IMR-90 (cell line): Measurements from ENCODE around the gene CDHR2. TPM values are rescaled to one million over a fixed set of nuclear protein-coding genes. Genes with fewer than 3 reads are reported as not detected.

Experiments
- ATAC-seq: fragments of 200-7000 bp; cut with Tn5 transposase; 2 replicates; pipeline ENCODE4 v1.9.1; 2020; ENCODE audit warnings: low read depth, mild to moderate bottlenecking, moderate library complexity
- BruUV-seq: library from RNA; stranded (reverse); fragments of 400-500 nt; replicated peaks from 2 replicates; lab custom pipeline; 2021; lab: Mats Ljungman, UMichigan
- CTCF ChIA-PET: fragments of 300-600 bp; formaldehyde crosslinking; extraction: SDS; loops from one replicate; lab custom pipeline; 2021; ENCODE audit warnings: antibody characterized with exemption; lab: Yijun Ruan, JAX
- POLR2A ChIA-PET: fragments of 300-600 bp; sonication (Branson Sonifier 250); formaldehyde crosslinking; loops from one replicate; lab custom pipeline; 2022; ENCODE audit warnings: antibody characterized with exemption; ENCODE audit not compliant: unreplicated experiment; lab: Charles Lee
- DNase-seq: peaks from one replicate; pipeline ENCODE4 v3.0.0; 2013
- H2AFZ ChIP-seq: replicated peaks from 2 replicates; pipeline ENCODE3; 2013; ENCODE audit warnings: low read length, mild to moderate bottlenecking; ENCODE audit not compliant: poor library complexity
- H2AK5ac ChIP-seq: 2 replicates; pipeline ENCODE4 v1.6.1; 2013; ENCODE audit warnings: low read depth, low read length, inconsistent platforms
- H2AK9ac ChIP-seq: replicated peaks from 2 replicates; pipeline ENCODE3; 2013; ENCODE audit warnings: mild to moderate bottlenecking, low read depth, low read length, moderate library complexity; ENCODE audit not compliant: poor library complexity
- H2BK120ac ChIP-seq: 2 replicates; pipeline ENCODE4 v1.6.1; 2013; ENCODE audit warnings: low read depth, low read length, inconsistent platforms
- H2BK15ac ChIP-seq: 3 replicates; pipeline ENCODE4 v1.6.1; 2013; ENCODE audit warnings: low read depth, low read length, inconsistent platforms
- H2BK20ac ChIP-seq: 2 replicates; pipeline ENCODE4 v1.6.1; 2013; ENCODE audit warnings: low read depth, mild to moderate bottlenecking, inconsistent platforms, low read length, moderate library complexity
- H2BK5ac ChIP-seq: 2 replicates; pipeline ENCODE4 v1.6.1; 2013; ENCODE audit warnings: mild to moderate bottlenecking, low read depth, low read length, inconsistent platforms; ENCODE audit not compliant: poor library complexity, severe bottlenecking
- H3K14ac ChIP-seq: replicated peaks from 2 replicates; pipeline ENCODE4 v1.6.1; 2013; ENCODE audit warnings: low read depth, low read length, inconsistent platforms
- H3K18ac ChIP-seq: 2 replicates; pipeline ENCODE4 v1.6.1; 2013; ENCODE audit warnings: low read depth, low read length, control low read depth
- H3K23ac ChIP-seq: 2 replicates; pipeline ENCODE4 v1.6.1; 2013; ENCODE audit warnings: low read depth, low read length, inconsistent platforms
- H3K27ac ChIP-seq: 2 replicates; pipeline ENCODE4 v1.5.1; 2013; ENCODE audit warnings: mild to moderate bottlenecking, control low read depth, low read length; ENCODE audit not compliant: insufficient read depth
- H3K27me3 ChIP-seq: 2 replicates; pipeline ENCODE4 v1.6.1; 2013; ENCODE audit warnings: low read length; ENCODE audit not compliant: control insufficient read depth, insufficient read depth
- H3K36me3 ChIP-seq: 2 replicates; pipeline ENCODE4 v1.6.1; 2013; ENCODE audit warnings: low read length, mixed read lengths; ENCODE audit not compliant: control insufficient read depth, insufficient read depth
- H3K4ac ChIP-seq: 2 replicates; pipeline ENCODE4 v1.6.1; 2013; ENCODE audit warnings: low read depth, low read length, inconsistent platforms
- H3K4me1 ChIP-seq: 2 replicates; pipeline ENCODE4 v1.6.1; 2013; ENCODE audit warnings: low read length, mixed read lengths; ENCODE audit not compliant: control insufficient read depth, insufficient read depth
- H3K4me2 ChIP-seq: 2 replicates; pipeline ENCODE4 v1.6.1; 2013; ENCODE audit warnings: low read depth, mild to moderate bottlenecking, control low read depth, low read length, moderate library complexity
- H3K4me3 ChIP-seq: 2 replicates; pipeline ENCODE4 v1.5.1; 2013; ENCODE audit warnings: low read depth, mild to moderate bottlenecking, control low read depth, low read length, moderate library complexity; ENCODE audit not compliant: insufficient read depth
- H3K56ac ChIP-seq: 2 replicates; pipeline ENCODE4 v1.6.1; 2013; ENCODE audit warnings: low read length, inconsistent platforms; ENCODE audit not compliant: insufficient read depth; ENCODE audit errors: extremely low read depth
- H3K79me1 ChIP-seq, 2 experiments: 2 replicates each; pipeline ENCODE4 v1.6.1; 2013; ENCODE audit warnings: low read length in 2 of 2, inconsistent platforms in 1 of 2, low read depth in 1 of 2
- H3K9ac ChIP-seq: 2 replicates; pipeline ENCODE4 v1.6.1; 2013; ENCODE audit warnings: low read depth, low read length, control low read depth
- H3K9me1 ChIP-seq: 2 replicates; pipeline ENCODE4 v1.6.1; 2013; ENCODE audit warnings: low read length, inconsistent platforms; ENCODE audit not compliant: insufficient read depth
- H3K9me3 ChIP-seq: 2 replicates; pipeline ENCODE4 v1.6.1; 2013; ENCODE audit warnings: low read length; ENCODE audit not compliant: control insufficient read depth, insufficient read depth
- H4K20me1 ChIP-seq: 2 replicates; pipeline ENCODE4 v1.6.1; 2013; ENCODE audit warnings: low read length, inconsistent platforms; ENCODE audit not compliant: insufficient read depth
- H4K5ac ChIP-seq: 2 replicates; pipeline ENCODE4 v1.6.1; 2013; ENCODE audit warnings: mild to moderate bottlenecking, low read depth, low read length, control low read depth
- H4K8ac ChIP-seq, 2 experiments: 2 replicates each; pipeline ENCODE4 v1.6.1; 2013; ENCODE audit warnings: low read depth in 2 of 2, low read length in 2 of 2, control low read depth in 1 of 2, inconsistent platforms in 1 of 2
- H4K91ac ChIP-seq: 2 replicates; pipeline ENCODE4 v1.6.1; 2013; ENCODE audit warnings: low read depth, low read length, inconsistent platforms; ENCODE audit not compliant: insufficient read depth
- BHLHE40 ChIP-seq: fragments of 150-350 bp; IDR thresholded peaks from 2 replicates; pipeline ENCODE4 v1.6.1; 2016; ENCODE audit warnings: mild to moderate bottlenecking, low read depth, low read length
- CHD1 ChIP-seq: IDR thresholded peaks from 2 replicates; pipeline ENCODE4 v1.6.1; 2012; ENCODE audit warnings: low read depth, low read length, improper control_type of control experiment
- FOS ChIP-seq: fragments of 150-350 bp; IDR thresholded peaks from 2 replicates; pipeline ENCODE4 v1.6.1; 2016; ENCODE audit warnings: low read depth, low read length
- MAZ ChIP-seq: IDR thresholded peaks from 2 replicates; pipeline ENCODE4 v1.6.1; 2012; ENCODE audit warnings: low read depth, mild to moderate bottlenecking, low read length, improper control_type of control experiment, moderate library complexity, borderline replicate concordance
- MXI1 ChIP-seq: IDR thresholded peaks from 2 replicates; pipeline ENCODE4 v1.6.1; 2012; ENCODE audit warnings: low read depth, mild to moderate bottlenecking, low read length, moderate library complexity, borderline replicate concordance
- NFE2L2 ChIP-seq: fragments of 150-350 bp; IDR thresholded peaks from 2 replicates; pipeline ENCODE4 v1.6.1; 2016; ENCODE audit warnings: low read depth, mild to moderate bottlenecking, low read length
- RAD21 ChIP-seq: IDR thresholded peaks from 2 replicates; pipeline ENCODE4 v1.6.1; 2012; ENCODE audit warnings: low read length, improper control_type of control experiment
- RFX5 ChIP-seq: IDR thresholded peaks from 2 replicates; pipeline ENCODE4 v1.8.0; 2012; ENCODE audit warnings: low read depth, mild to moderate bottlenecking, low read length, moderate library complexity
- WGBS, 2 experiments: methylation state at CpG; one replicate each; pipeline versions ENCODE4 v1.1.5 to v1.1.7; 2013; ENCODE audit warnings: missing lambda C conversion rate in 2 of 2; ENCODE audit not compliant: insufficient read length in 1 of 2; ENCODE audit errors: extremely low coverage in 2 of 2; 5-methylcytosine and 5-hydroxymethylcytosine counted together
- dilution Hi-C: fragments of 300-500 bp; cut with HindIII; formaldehyde crosslinking; loops from one replicate; pipeline ENCODE4 v1.14.3; 2018; ENCODE audit warnings: low sequenced_read_pairs; ENCODE audit not compliant: unreplicated experiment
- in situ Hi-C: fragments of 300-500 bp; cut with MboI; formaldehyde crosslinking; loops from 3 replicates; pipeline ENCODE4 v1.14.3; 2019; ENCODE audit warnings: low sequenced_read_pairs, inconsistent platforms, mixed read lengths
- intact Hi-C: fragments of 100-400 bp; cut with micrococcal nuclease; formaldehyde crosslinking; loops from 2 replicates; pipeline ENCODE4 v1.10.0; 2022
- polyA plus RNA-seq, 3 experiments: library from polyadenylated mRNA; depleted of rRNA; stranded (reverse); fragments of >200 nt; gene quantifications; 2 replicates each; pipeline ENCODE4 v1.2.3, GENCODE V29; 2012; ENCODE audit warnings: low replicate concordance in 1 of 3
- total RNA-seq: library from RNA; depleted of rRNA; stranded (reverse); fragments of >200 nt; gene quantifications from 2 replicates; pipeline ENCODE4 v1.2.3, GENCODE V29; 2012
- TF ChIP-seq, protein P1 (sequence below): fragments of 150-350 bp; IDR thresholded peaks from 2 replicates; pipeline ENCODE4 v1.6.1; 2016; ENCODE audit warnings: low read depth, mild to moderate bottlenecking, low read length, moderate library complexity, borderline replicate concordance
- TF ChIP-seq, protein P2 (sequence below): conservative IDR thresholded peaks from 2 replicates; pipeline ENCODE4 v1.5.1; 2012; ENCODE audit warnings: mild to moderate bottlenecking, low read depth, low read length, improper control_type of control experiment
- TF ChIP-seq, protein P3 (sequence below): fragments of 150-350 bp; IDR thresholded peaks from 2 replicates; pipeline ENCODE4 v1.6.1; 2017; ENCODE audit warnings: mild to moderate bottlenecking, antibody characterized with exemption, low read length, low read depth

The CDHR2 gene
- total and polyA plus RNA-seq, 2 of the 4 experiments (the other 2 are of a cell fraction) = not detected

DNA sequence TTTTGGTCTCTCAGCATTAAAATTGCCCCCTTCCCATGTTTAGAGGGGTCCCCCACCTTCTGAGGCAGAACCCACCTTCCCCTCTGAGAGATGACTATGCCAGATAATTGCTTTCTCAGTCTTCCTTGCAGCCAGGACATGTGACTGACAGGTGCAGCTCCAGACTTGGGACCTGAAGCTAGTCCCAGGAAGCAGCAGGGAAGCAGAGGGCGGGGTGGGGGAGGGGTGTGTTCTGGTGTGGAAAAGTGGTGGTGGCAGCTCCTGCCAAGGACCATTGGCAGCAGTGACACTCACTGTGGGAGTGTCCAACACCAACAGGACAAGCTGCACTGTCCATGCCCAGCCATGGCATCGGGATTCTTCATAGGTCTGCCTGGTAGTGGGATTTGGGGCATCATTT, 83.6 kb downstream of the CDHR2 start:
- TF ChIP-seq MAZ = no peak
- TF ChIP-seq RFX5 = no peak
- no peak for TF ChIP-seq NFE2L2
- TF ChIP-seq, protein P1, sequence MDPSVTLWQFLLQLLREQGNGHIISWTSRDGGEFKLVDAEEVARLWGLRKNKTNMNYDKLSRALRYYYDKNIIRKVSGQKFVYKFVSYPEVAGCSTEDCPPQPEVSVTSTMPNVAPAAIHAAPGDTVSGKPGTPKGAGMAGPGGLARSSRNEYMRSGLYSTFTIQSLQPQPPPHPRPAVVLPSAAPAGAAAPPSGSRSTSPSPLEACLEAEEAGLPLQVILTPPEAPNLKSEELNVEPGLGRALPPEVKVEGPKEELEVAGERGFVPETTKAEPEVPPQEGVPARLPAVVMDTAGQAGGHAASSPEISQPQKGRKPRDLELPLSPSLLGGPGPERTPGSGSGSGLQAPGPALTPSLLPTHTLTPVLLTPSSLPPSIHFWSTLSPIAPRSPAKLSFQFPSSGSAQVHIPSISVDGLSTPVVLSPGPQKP = no peak
- TF ChIP-seq CHD1 = no peak
- TF ChIP-seq, protein P2, sequence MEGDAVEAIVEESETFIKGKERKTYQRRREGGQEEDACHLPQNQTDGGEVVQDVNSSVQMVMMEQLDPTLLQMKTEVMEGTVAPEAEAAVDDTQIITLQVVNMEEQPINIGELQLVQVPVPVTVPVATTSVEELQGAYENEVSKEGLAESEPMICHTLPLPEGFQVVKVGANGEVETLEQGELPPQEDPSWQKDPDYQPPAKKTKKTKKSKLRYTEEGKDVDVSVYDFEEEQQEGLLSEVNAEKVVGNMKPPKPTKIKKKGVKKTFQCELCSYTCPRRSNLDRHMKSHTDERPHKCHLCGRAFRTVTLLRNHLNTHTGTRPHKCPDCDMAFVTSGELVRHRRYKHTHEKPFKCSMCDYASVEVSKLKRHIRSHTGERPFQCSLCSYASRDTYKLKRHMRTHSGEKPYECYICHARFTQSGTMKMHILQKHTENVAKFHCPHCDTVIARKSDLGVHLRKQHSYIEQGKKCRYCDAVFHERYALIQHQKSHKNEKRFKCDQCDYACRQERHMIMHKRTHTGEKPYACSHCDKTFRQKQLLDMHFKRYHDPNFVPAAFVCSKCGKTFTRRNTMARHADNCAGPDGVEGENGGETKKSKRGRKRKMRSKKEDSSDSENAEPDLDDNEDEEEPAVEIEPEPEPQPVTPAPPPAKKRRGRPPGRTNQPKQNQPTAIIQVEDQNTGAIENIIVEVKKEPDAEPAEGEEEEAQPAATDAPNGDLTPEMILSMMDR = no peak
- TF ChIP-seq, protein P3, sequence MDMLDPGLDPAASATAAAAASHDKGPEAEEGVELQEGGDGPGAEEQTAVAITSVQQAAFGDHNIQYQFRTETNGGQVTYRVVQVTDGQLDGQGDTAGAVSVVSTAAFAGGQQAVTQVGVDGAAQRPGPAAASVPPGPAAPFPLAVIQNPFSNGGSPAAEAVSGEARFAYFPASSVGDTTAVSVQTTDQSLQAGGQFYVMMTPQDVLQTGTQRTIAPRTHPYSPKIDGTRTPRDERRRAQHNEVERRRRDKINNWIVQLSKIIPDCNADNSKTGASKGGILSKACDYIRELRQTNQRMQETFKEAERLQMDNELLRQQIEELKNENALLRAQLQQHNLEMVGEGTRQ = no peak
- no peak for TF ChIP-seq FOS
- no peak for TF ChIP-seq RAD21
- no peak for TF ChIP-seq MXI1
- no peak for TF ChIP-seq BHLHE40
- Histone ChIP-seq H3K9me1 (peaks cover 3% of the 10 kb centered on the region; the same call in 1 of the 2 replicates), H3K4me3 (no peak overlapping the region), H3K9ac (no peak overlapping the region), H4K20me1 (no peaks in the 10 kb centered on the region; the same call in 1 of the 2 replicates), H3K4me2 (no peak overlapping the region), H4K8ac (no peak overlapping the region), H3K79me1 (no peaks in the 10 kb centered on the region), H4K5ac (no peak overlapping the region), H2BK120ac (no peak overlapping the region), H3K14ac (no peak overlapping the region), H2BK20ac (no peak overlapping the region), H3K27me3 (peaks cover 76% of the 10 kb centered on the region), H2BK15ac (no peak overlapping the region), H2AK9ac (no peak overlapping the region), H2BK5ac (no peak overlapping the region), H3K23ac (no peak overlapping the region), H2AK5ac (no peak overlapping the region), H3K27ac (no peak overlapping the region), H3K56ac (no peak overlapping the region), H3K36me3 (no peaks in the 10 kb centered on the region), H3K9me3 (peaks cover 5% of the 10 kb centered on the region), H4K91ac (no peak overlapping the region), H3K4me1 (peaks cover 2% of the 10 kb centered on the region; the same call in 1 of the 2 replicates), H2AFZ (no peak overlapping the region), H3K4ac (no peak overlapping the region), H3K18ac (no peak overlapping the region)
- CTCF ChIA-PET = interaction anchor here (0.6 to 1.1 kb wide), 2 partner anchors 28 to 216 kb away, joined by 3 read pairs; partner anchors contain the start of gene CLTB
- no peak for DNase-seq
- no TSS peak for BruUV-seq
- in situ Hi-C loops (no loop called here), dilution Hi-C loops (no loop called here), intact Hi-C loops (no loop called here)
- POLR2A ChIA-PET = no interaction called here
- no CpG with 5 or more reads among the region's 2 CpGs for WGBS, 2 experiments
- ATAC-seq = no peak
